Right cardiac atrium (tissue), 5 donors: ENCODE data around the gene TMEM222. TPM values are rescaled to one million over a fixed set of nuclear protein-coding genes. Genes with fewer than 3 reads are reported as not detected.
A peak's percentile ranks its signal among the peaks of the same experiment; 100 is the strongest.

Source experiments
- ATAC-seq, 2 donors: fragments of 200-7000 bp; cut with Tn5 transposase; one replicate each; pipeline versions ENCODE4 v1.8.0 to v1.9.1; 2020; ENCODE audit warnings: moderate library complexity in 2 of 2, mild to moderate bottlenecking in 1 of 2
- DNase-seq, 3 donors: peaks; one replicate each; pipeline ENCODE4 v3.0.0-alpha.2; 2020
- H3K27ac ChIP-seq: one replicate; pipeline ENCODE4 v1.5.1; 2013; ENCODE audit warnings: mild to moderate bottlenecking, low read length, control low read depth, moderate library complexity
- H3K27me3 ChIP-seq: one replicate; pipeline ENCODE4 v1.6.1; 2013; ENCODE audit not compliant: control insufficient read depth, insufficient read depth
- H3K4me1 ChIP-seq: one replicate; pipeline ENCODE4 v1.6.1; 2013; ENCODE audit warnings: low read length; ENCODE audit not compliant: control insufficient read depth, insufficient read depth
- H3K4me3 ChIP-seq: one replicate; pipeline ENCODE4 v1.5.1; 2013; ENCODE audit warnings: low read length, control low read depth
- H3K9me3 ChIP-seq: one replicate; pipeline ENCODE4 v1.6.1; 2013; ENCODE audit warnings: low read length; ENCODE audit not compliant: control insufficient read depth
- WGBS: extraction: QIAGEN DNeasy Blood & Tissue Kit; methylation state at CpG from one replicate; pipeline ENCODE4 v1.1.7; 2013; 5-methylcytosine and 5-hydroxymethylcytosine counted together
- intact Hi-C, 4 donors: fragments of 100-400 bp; cut with DNase I; formaldehyde crosslinking; loops; one replicate each; pipeline versions ENCODE4 v1.11.0 to v1.14.0; 2022 to 2023
- polyA plus RNA-seq: library from polyadenylated mRNA; stranded (reverse); fragments of 200-250 nt; gene quantifications from one replicate; pipeline ENCODE4 v1.2.3, GENCODE V29; 2013
- total RNA-seq, 4 donors: library from RNA; stranded (reverse); fragmentation: NEBNext Ultra II Directional; extraction: Animal tissue kit (Norgen Biotek cat#: 25700); gene quantifications; one replicate each; pipeline ENCODE4 v1.2.1, GENCODE V29; 2021
- donor health status: healthy with polysubstance abuse.
- donor health status: DM: no; HTN: yes; CAD: no.
- donor health status: DM: no; HTN: no; CAD: no.
- donor health status: DM: no; HTN: yes; CAD: no; lungs with severe emphysema.
- donor health status: DM: yes; HTN: yes; CAD: no.

TMEM222 gene
- total and polyA plus RNA-seq, 5 donors, result 20.8 to 29.5 (median 26.9) TPM

- H3K4me3 ChIP-seq, result no peak overlapping the region
- H3K9me3 ChIP-seq, result no peaks in the 10 kb centered on the region
- H3K27me3 ChIP-seq, result no peaks in the 10 kb centered on the region
- ATAC-seq (no peak), DNase-seq (peak in 1 of 3 donors; percentile 59)
- WGBS, result 48% methylated on average over 8 of the region's 8 CpGs
- intact Hi-C loops, result no loop called here
- H3K27ac ChIP-seq, result no peak overlapping the region
- peaks cover 6% of the 10 kb centered on the region for H3K4me1 ChIP-seq
Observed at GRCh38 chr1:27351541-27352107, 29.7 kb downstream of the TMEM222 start.

DNA sequence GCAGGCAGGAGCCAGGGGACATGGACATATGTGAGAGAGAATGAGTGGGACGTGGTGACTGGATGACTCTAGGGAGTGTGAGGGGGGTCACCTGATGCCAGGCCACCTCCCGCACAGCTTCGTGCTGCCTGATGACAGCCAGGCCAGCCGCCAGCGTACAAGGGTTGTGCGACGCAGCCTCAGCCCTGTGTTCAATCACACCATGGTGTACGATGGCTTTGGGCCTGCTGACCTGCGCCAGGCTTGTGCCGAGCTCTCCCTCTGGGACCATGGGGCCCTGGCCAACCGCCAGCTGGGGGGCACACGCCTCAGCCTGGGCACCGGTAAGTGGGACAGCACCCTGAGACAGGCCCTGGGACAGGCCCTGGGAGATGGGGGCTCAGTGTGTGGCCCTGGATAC, 31.2 kb downstream of the TMEM222 start:
- Histone ChIP-seq H3K4me3 (no peak overlapping the region), H3K27ac (no peak overlapping the region), H3K9me3 (no peaks in the 10 kb centered on the region), H3K27me3 (no peaks in the 10 kb centered on the region), H3K4me1 (peaks cover 6% of the 10 kb centered on the region)
- ATAC-seq, result no peak
- intact Hi-C loops, result no loop called here
- 83% methylated on average over 13 of the region's 13 CpGs for WGBS
- DNase-seq, result peak in 1 of 3 donors; percentile 77

DNA sequence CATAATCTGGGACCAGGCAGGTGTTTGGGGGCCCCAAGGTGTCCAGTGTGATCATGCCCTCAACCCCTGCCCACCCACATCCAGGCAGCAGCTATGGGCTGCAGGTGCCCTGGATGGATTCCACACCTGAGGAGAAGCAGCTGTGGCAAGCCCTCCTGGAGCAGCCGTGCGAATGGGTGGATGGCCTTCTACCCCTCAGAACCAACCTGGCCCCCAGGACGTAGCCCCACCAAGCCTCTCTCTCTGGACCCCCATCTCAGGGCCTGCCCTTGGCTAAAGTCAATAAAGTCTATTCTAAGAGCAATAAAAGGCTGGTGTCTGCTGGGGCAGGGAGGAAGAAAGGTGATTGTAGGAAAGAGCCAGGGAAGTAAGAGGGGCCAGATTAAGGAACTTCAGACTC, 31.7 kb downstream of the TMEM222 start:
- ATAC-seq, result no peak
- Histone ChIP-seq H3K9me3 (no peaks in the 10 kb centered on the region), H3K27ac (no peak overlapping the region), H3K27me3 (no peaks in the 10 kb centered on the region), H3K4me3 (no peak overlapping the region), H3K4me1 (peaks cover 6% of the 10 kb centered on the region)
- intact Hi-C loops, result no loop called here
- 91% methylated on average over 3 of the region's 3 CpGs for WGBS
- DNase-seq, result no peak

DNA sequence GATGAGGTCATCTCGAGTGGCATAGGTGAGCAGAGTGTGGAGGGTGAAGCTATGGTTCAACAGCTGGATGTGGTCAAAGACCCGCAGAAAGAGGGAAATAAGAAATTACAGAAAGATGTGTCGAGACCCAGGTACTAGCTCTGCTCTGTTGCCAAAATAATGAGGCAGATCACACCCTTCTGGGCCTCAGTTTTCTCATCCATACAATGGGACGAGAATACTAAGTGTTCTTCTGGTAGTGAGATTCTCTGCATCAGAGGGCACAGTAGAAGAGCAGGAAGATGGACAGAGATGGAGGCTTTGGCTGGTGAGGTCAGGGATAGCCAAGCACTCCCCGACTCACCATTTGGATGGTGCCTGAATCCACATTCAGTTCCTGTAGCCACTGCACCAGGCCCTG, 33.7 kb downstream of the TMEM222 start:
- Histone ChIP-seq H3K27me3 (no peaks in the 10 kb centered on the region), H3K4me1 (no peaks in the 10 kb centered on the region), H3K9me3 (no peaks in the 10 kb centered on the region), H3K4me3 (no peak overlapping the region), H3K27ac (no peak overlapping the region)
- DNase-seq (no peak), ATAC-seq (no peak)
- intact Hi-C loops, result loop anchor here in 2 of 4 donors (5.0 kb wide), 1 partner anchor 37 kb away; the partner anchor contains the start of gene GPR3 (in 2 of the 2)
- WGBS, result 89% methylated on average over 5 of the region's 5 CpGs

- Histone ChIP-seq H3K9me3 (no peaks in the 10 kb centered on the region), H3K27me3 (no peaks in the 10 kb centered on the region), H3K4me1 (no peaks in the 10 kb centered on the region), H3K4me3 (no peak overlapping the region), H3K27ac (no peak overlapping the region)
- ATAC-seq (no peak), DNase-seq (no peak)
- WGBS, result 96% methylated on average over 13 of the region's 13 CpGs
- intact Hi-C loops, result loop anchor here in 2 of 4 donors (5.0 kb wide), 1 partner anchor 36 kb away; the partner anchor contains the start of gene GPR3 (in 2 of the 2)
Observed at GRCh38 chr1:27356277-27356618, 34.3 kb downstream of the TMEM222 start.

DNA sequence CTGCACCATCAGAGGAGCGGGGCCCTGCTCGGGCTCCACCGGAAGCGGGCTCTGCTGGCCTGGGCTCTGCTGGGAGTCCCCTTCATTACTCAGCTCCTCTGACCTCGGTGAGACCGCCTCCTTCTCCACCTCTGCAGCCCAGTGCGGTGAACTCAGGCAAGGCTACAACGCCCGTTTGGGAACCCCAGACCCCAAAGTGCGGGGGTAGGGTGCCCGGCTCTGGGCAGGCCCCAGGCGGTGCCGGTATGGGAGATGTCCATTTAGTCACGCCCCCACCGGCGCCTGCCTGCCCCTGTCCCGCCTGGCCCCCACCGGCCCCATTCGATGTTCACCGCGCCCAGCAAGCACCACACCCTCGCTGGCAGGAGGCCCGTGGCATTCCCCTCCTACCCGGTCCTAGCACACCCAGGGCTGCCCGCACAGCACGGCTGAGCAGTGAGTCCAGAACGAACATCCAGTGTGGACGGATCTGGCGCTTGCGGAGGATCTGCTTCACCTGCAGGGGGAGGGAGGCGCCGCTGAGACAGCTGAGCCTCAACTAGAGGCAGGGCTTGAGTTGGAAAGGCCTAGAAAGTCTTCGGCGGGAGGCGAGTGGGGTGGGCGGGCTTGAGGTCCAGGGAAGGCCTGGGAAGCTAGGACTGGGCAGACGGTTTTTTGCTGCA, 34.8 kb downstream of the TMEM222 start:
- intact Hi-C loops, result loop anchor here in 2 of 4 donors (5.0 kb wide), 1 partner anchor 36 kb away; the partner anchor contains the start of gene GPR3 (in 2 of the 2)
- peak; percentile 1 to 13 for ATAC-seq
- H3K4me1 ChIP-seq, result no peaks in the 10 kb centered on the region
- H3K9me3 ChIP-seq, result no peaks in the 10 kb centered on the region
- no peaks in the 10 kb centered on the region for H3K27me3 ChIP-seq
- no peak overlapping the region for H3K27ac ChIP-seq
- H3K4me3 ChIP-seq, result no peak overlapping the region
- DNase-seq, result peak in 2 of 3 donors; percentile 30 to 77
- WGBS, result 84% methylated on average over 37 of the region's 37 CpGs

DNA sequence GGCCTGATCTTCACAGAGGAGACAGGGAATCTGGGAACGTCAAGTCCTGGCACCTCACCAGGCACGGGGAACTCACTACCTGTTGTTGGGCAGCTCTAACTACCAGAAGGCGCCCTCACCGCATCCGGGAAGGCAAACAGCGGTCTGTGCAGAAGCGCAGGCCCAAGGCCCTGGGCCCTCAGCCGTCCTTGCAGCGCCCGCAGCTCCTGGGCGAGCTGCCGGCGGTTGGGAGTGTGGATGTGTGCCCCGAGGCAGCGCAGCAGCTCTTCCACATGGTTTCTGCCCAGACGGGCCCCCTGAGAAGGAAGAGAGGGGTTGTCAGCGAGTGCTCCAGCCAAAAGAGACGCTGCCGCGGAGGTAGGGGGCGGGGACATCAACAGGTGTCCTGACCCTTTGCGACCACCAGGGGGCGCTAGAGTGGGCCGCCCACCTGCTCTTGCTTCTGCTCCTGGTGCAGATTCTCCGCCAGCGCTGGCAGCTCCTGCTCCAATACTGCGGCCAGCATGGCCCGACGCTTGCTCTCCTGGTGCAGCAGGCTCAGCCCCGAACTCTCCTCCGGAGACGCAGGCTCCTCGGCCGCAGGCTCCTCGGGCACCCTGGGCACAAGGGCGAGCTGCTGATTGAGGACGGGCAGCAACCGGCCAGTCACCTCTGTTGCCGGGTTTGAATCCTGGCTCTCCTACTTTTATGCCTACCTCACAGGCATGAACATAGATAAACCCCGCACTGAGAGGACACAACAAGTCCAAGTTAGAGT, 35.5 kb downstream of the TMEM222 start:
- no peaks in the 10 kb centered on the region for H3K27me3 ChIP-seq
- peak; percentile 77 to 89 (median 88) for DNase-seq
- H3K4me1 ChIP-seq, result no peaks in the 10 kb centered on the region
- H3K9me3 ChIP-seq, result no peaks in the 10 kb centered on the region
- WGBS, result 40% methylated on average over 40 of the region's 40 CpGs
- H3K27ac ChIP-seq, result no peak overlapping the region
- peak; percentile 54 to 65 for ATAC-seq
- H3K4me3 ChIP-seq, result no peak overlapping the region
- intact Hi-C loops, result loop anchor here in 2 of 4 donors (5.0 kb wide), 1 partner anchor 35 kb away; the partner anchor contains the start of gene GPR3 (in 2 of the 2)

- DNase-seq (no peak), ATAC-seq (no peak)
- H3K4me1 ChIP-seq, result no peaks in the 10 kb centered on the region
- no peaks in the 10 kb centered on the region for H3K27me3 ChIP-seq
- 93% methylated on average over 21 of the region's 21 CpGs for WGBS
- no peaks in the 10 kb centered on the region for H3K9me3 ChIP-seq
- no peak overlapping the region for H3K4me3 ChIP-seq
- no peak overlapping the region for H3K27ac ChIP-seq
- intact Hi-C loops, result loop anchor here in 2 of 4 donors (5.0 kb wide), 1 partner anchor 34 kb away; the partner anchor contains the start of gene GPR3 (in 2 of the 2)
Observed at GRCh38 chr1:27358038-27358927, 36.3 kb downstream of the TMEM222 start.

GRCh38 chr1:27358928-27359313, 37.0 kb downstream of the TMEM222 start:
- Histone ChIP-seq H3K27me3 (no peaks in the 10 kb centered on the region), H3K27ac (no peak overlapping the region), H3K4me1 (no peaks in the 10 kb centered on the region), H3K4me3 (no peak overlapping the region), H3K9me3 (no peaks in the 10 kb centered on the region)
- no peak for ATAC-seq
- no peak for DNase-seq
- 94% methylated on average over 5 of the region's 5 CpGs for WGBS
- intact Hi-C loops, result loop anchor here in 2 of 4 donors (5.0 kb wide), 1 partner anchor 33 kb away; the partner anchor contains the start of gene GPR3 (in 2 of the 2)

DNA sequence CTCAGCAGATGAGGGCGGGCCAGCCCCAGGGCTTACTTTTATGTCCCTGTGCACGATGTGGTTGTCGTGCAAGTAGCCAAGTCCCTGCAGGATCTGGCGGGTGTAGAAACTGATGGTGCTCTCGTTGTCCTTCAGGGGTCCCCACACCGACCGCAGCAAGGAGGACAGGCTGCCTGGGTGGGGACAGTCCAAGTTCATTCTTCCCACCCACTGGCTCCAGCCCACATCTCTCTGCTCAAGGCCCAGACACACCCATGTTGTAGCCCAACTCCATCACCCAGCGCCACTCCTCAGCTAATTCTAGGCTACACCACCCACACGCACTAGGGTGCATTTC, 37.8 kb downstream of the TMEM222 start:
- ATAC-seq, result no peak
- Histone ChIP-seq H3K9me3 (no peaks in the 10 kb centered on the region), H3K4me3 (no peak overlapping the region), H3K27me3 (no peaks in the 10 kb centered on the region), H3K4me1 (peaks cover 3% of the 10 kb centered on the region), H3K27ac (no peak overlapping the region)
- intact Hi-C loops, result loop anchor here in 2 of 4 donors (5.0 kb wide), 1 partner anchor 33 kb away; the partner anchor contains the start of gene GPR3 (in 2 of the 2)
- DNase-seq, result no peak
- WGBS, result 73% methylated on average over 9 of the region's 9 CpGs
